ENCODE measurements around the gene VMAC.

VMAC gene

GRCh38 chr19:5927441-5927821, 22.8 kb downstream of the VMAC start:
- DNase-seq (ENCODE audit: extremely low read depth, insufficient read length), result no peak
- peaks cover 43% of the 10 kb centered on the region for H3K36me3 ChIP-seq (ENCODE audit: control insufficient read depth, insufficient read depth, low read length)

GRCh38 chr19:5929179-5929578, 24.5 kb downstream of the VMAC start:
- no peak for TF ChIP-seq CTCF (IDR thresholded peaks at IDR 0.05; ENCODE audit: insufficient read depth, low read length, poor library complexity, severe bottlenecking)
- no peaks in the 10 kb centered on the region for H3K27me3 ChIP-seq (replicated peaks; ENCODE audit: control insufficient read depth, insufficient read depth, low read length)
- peaks cover 45% of the 10 kb centered on the region for H3K36me3 ChIP-seq (ENCODE audit: control insufficient read depth, insufficient read depth, low read length)
- no peak for DNase-seq (ENCODE audit: extremely low read depth, insufficient read length)
- H3K4me3 ChIP-seq (replicated peaks; ENCODE audit: low read depth, low read length), result no peak overlapping the region

More at GRCh38 chr19:5927441-5927821, 22.8 kb downstream of the VMAC start:
- Histone ChIP-seq H3K4me3 (replicated peaks; ENCODE audit: low read depth, low read length) (no peak overlapping the region), H3K27me3 (replicated peaks; ENCODE audit: control insufficient read depth, insufficient read depth, low read length) (no peaks in the 10 kb centered on the region)
- no peak for TF ChIP-seq CTCF (IDR thresholded peaks at IDR 0.05; ENCODE audit: insufficient read depth, low read length, poor library complexity, severe bottlenecking)

- no peak for DNase-seq (ENCODE audit: extremely low read depth, insufficient read length)
- TF ChIP-seq CTCF (IDR thresholded peaks at IDR 0.05; ENCODE audit: insufficient read depth, low read length, poor library complexity, severe bottlenecking), result no peak
- no peaks in the 10 kb centered on the region for H3K27me3 ChIP-seq (replicated peaks; ENCODE audit: control insufficient read depth, insufficient read depth, low read length)
- peaks cover 41% of the 10 kb centered on the region for H3K36me3 ChIP-seq (ENCODE audit: control insufficient read depth, insufficient read depth, low read length)
- no peak overlapping the region for H3K4me3 ChIP-seq (replicated peaks; ENCODE audit: low read depth, low read length)
Measured at GRCh38 chr19:5929625-5930024, 25.0 kb downstream of the VMAC start.

GRCh38 chr19:5931251-5931650, 26.6 kb downstream of the VMAC start:
- Histone ChIP-seq H3K36me3 (ENCODE audit: control insufficient read depth, insufficient read depth, low read length) (peaks cover 37% of the 10 kb centered on the region), H3K4me3 (replicated peaks; ENCODE audit: low read depth, low read length) (no peak overlapping the region), H3K27me3 (replicated peaks; ENCODE audit: control insufficient read depth, insufficient read depth, low read length) (no peaks in the 10 kb centered on the region)
- TF ChIP-seq CTCF (IDR thresholded peaks at IDR 0.05; ENCODE audit: insufficient read depth, low read length, poor library complexity, severe bottlenecking), result no peak
- DNase-seq (ENCODE audit: extremely low read depth, insufficient read length), result no peak

GRCh38 chr19:5932146-5932545, 27.5 kb downstream of the VMAC start:
- no peak for TF ChIP-seq CTCF (IDR thresholded peaks at IDR 0.05; ENCODE audit: insufficient read depth, low read length, poor library complexity, severe bottlenecking)
- Histone ChIP-seq H3K4me3 (replicated peaks; ENCODE audit: low read depth, low read length) (no peak overlapping the region), H3K27me3 (replicated peaks; ENCODE audit: control insufficient read depth, insufficient read depth, low read length) (no peaks in the 10 kb centered on the region), H3K36me3 (ENCODE audit: control insufficient read depth, insufficient read depth, low read length) (peaks cover 30% of the 10 kb centered on the region)
- no peak for DNase-seq (ENCODE audit: extremely low read depth, insufficient read length)

GRCh38 chr19:5932609-5933262, 28.1 kb downstream of the VMAC start:
- no peak for TF ChIP-seq CTCF (IDR thresholded peaks at IDR 0.05; ENCODE audit: insufficient read depth, low read length, poor library complexity, severe bottlenecking)
- peaks cover 36% of the 10 kb centered on the region for H3K36me3 ChIP-seq (ENCODE audit: control insufficient read depth, insufficient read depth, low read length)
- H3K4me3 ChIP-seq (replicated peaks; ENCODE audit: low read depth, low read length), result no peak overlapping the region
- H3K27me3 ChIP-seq (replicated peaks; ENCODE audit: control insufficient read depth, insufficient read depth, low read length), result no peaks in the 10 kb centered on the region
- no peak for DNase-seq (ENCODE audit: extremely low read depth, insufficient read length)
